Erythroblast (primary cell): ENCODE measurements around the gene SURF4.

Experiments used
- GATA1 ChIP-seq: IDR thresholded peaks from 2 replicates; pipeline ENCODE4 v1.6.1; 2011; ENCODE audit warnings: low read depth, mild to moderate bottlenecking, control low read depth, low read length, moderate library complexity
- POLR2A ChIP-seq: IDR thresholded peaks from 2 replicates; pipeline ENCODE4 v1.6.1; 2011; ENCODE audit warnings: mild to moderate bottlenecking, low read length

- TF ChIP-seq POLR2A (no peak), GATA1 (no peak)
Observed at GRCh38 chr9:133375116-133375723, 640 bp downstream of the SURF4 start.
